SK-MEL-5 (cell line): ENCODE results near the gene PRLR. TPM values are rescaled to one million over a fixed set of nuclear protein-coding genes. Genes with fewer than 3 reads are reported as not detected.
"Not testable (repeated sequence)": the region's sequence is repeated elsewhere in the genome, so short reads cannot be mapped to it uniquely, and the experiment has no call there.

Source experiments
- DNase-seq: peaks from one replicate; pipeline ENCODE4 v3.0.0-alpha.2; 2016; ENCODE audit warnings: low read depth, low spot score
- in situ Hi-C: cut with HindIII; loops from 2 replicates; pipeline ENCODE4 v1.10.0; 2016; ENCODE audit warnings: low sequenced_read_pairs, high pct_unique_total_duplicates, low pct_unique_long_range_greater_than_20kb
- total RNA-seq: library from RNA; depleted of rRNA; stranded (reverse); fragments of >200 nt; shearing (Covaris generic); gene quantifications from 2 replicates; pipeline ENCODE4 v1.2.3, GENCODE V29; 2014

Gene PRLR
- total RNA-seq, 1 experiment from 2014 or later = 21.4 TPM

- DNase-seq = no peak
- in situ Hi-C loops = no loop called here
Observed at GRCh38 chr5:35041261-35041660, 189.0 kb downstream of the PRLR start.

- in situ Hi-C loops = no loop called here
Observed at GRCh38 chr5:35038891-35039290, 191.4 kb downstream of the PRLR start.

GRCh38 chr5:35036536-35036935 lies 193.8 kb downstream of the PRLR start:
- DNase-seq = no peak
- in situ Hi-C loops = no loop called here

More at GRCh38 chr5:35038891-35039290, 191.4 kb downstream of the PRLR start:
- DNase-seq = peak; percentile 78

GRCh38 chr5:35035929-35036328 lies 194.4 kb downstream of the PRLR start:
- DNase-seq, in situ Hi-C loops: not testable (repeated sequence)

GRCh38 chr5:35035271-35035670 lies 195.0 kb downstream of the PRLR start:
- DNase-seq = no peak
- in situ Hi-C loops = no loop called here

- in situ Hi-C loops = no loop called here
- no peak for DNase-seq
Observed at GRCh38 chr5:35032356-35032755, 197.9 kb downstream of the PRLR start.

- DNase-seq = no peak
- in situ Hi-C loops = no loop called here
Observed at GRCh38 chr5:35031276-35031675, 199.0 kb downstream of the PRLR start.

- peak; percentile 57 for DNase-seq
- in situ Hi-C loops = no loop called here
Observed at GRCh38 chr5:35030426-35031100, 199.7 kb downstream of the PRLR start.

- no peak for DNase-seq
- in situ Hi-C loops = no loop called here
Observed at GRCh38 chr5:35029333-35029732, 201.0 kb downstream of the PRLR start.

GRCh38 chr5:35026941-35027340 lies 203.3 kb downstream of the PRLR start:
- no peak for DNase-seq
- in situ Hi-C loops = no loop called here

GRCh38 chr5:35026280-35026840 lies 203.9 kb downstream of the PRLR start:
- no peak for DNase-seq
- in situ Hi-C loops = no loop called here

- in situ Hi-C loops = no loop called here
- DNase-seq = no peak
Observed at GRCh38 chr5:35024911-35025510, 205.3 kb downstream of the PRLR start.

- no peak for DNase-seq
- in situ Hi-C loops = no loop called here
Observed at GRCh38 chr5:35023391-35024178, 206.7 kb downstream of the PRLR start.

GRCh38 chr5:35016174-35017051 lies 213.9 kb downstream of the PRLR start:
- DNase-seq = no peak
- in situ Hi-C loops = no loop called here

- in situ Hi-C loops = no loop called here
- no peak for DNase-seq
Observed at GRCh38 chr5:35015063-35015462, 215.2 kb downstream of the PRLR start.

- in situ Hi-C loops = no loop called here
- no peak for DNase-seq
Observed at GRCh38 chr5:35012796-35013195, 217.5 kb downstream of the PRLR start.

- in situ Hi-C loops = no loop called here
- DNase-seq = no peak
Observed at GRCh38 chr5:35012365-35012764, 217.9 kb downstream of the PRLR start.
